AG04450 (cell line): ENCODE results near the gene PNPLA6. TPM values are rescaled to one million over a fixed set of nuclear protein-coding genes. Genes with fewer than 3 reads are reported as not detected.

Experiments used
- CTCF ChIA-PET: fragments of 300-600, 350-600 bp; formaldehyde crosslinking; extraction: SDS; loops from one replicate; lab custom pipeline; 2022; ENCODE audit warnings: antibody characterized with exemption, inconsistent platforms; lab: Charles Lee
- POLR2A ChIA-PET: fragments of 350-600 bp; formaldehyde crosslinking; extraction: SDS; loops from one replicate; lab custom pipeline; 2021; ENCODE audit warnings: antibody characterized with exemption, inconsistent platforms; lab: Yijun Ruan, JAX
- DNase-seq: peaks from one replicate; pipeline ENCODE4 v3.0.0-alpha.2; 2011; ENCODE audit warnings: low read depth, low spot score
- H3K27ac ChIP-seq: one replicate; pipeline ENCODE4 v1.5.1; 2012; ENCODE audit warnings: low read depth, low read length, control low read depth
- H3K27me3 ChIP-seq: one replicate; pipeline ENCODE4 v1.6.0; 2012; ENCODE audit warnings: low read length; ENCODE audit not compliant: control insufficient read depth, insufficient read depth
- H3K4me3 ChIP-seq: 2 replicates; pipeline ENCODE4 v1.5.1; 2011; ENCODE audit warnings: mild to moderate bottlenecking, low read depth, low read length, control low read depth
- H3K9me3 ChIP-seq: 2 replicates; pipeline ENCODE4 v1.5.1; 2012; ENCODE audit warnings: low read length; ENCODE audit not compliant: control insufficient read depth, insufficient read depth
- CTCF ChIP-seq: IDR thresholded peaks from 2 replicates; pipeline ENCODE4 v1.5.1; 2011; ENCODE audit warnings: low read depth, low read length, control low read depth, inconsistent platforms
- polyA plus RNA-seq: library from polyadenylated mRNA; depleted of rRNA; stranded (reverse); fragments of >200 nt; gene quantifications from 2 replicates; pipeline ENCODE4 v1.2.3, GENCODE V29; 2011

Gene PNPLA6
- polyA plus RNA-seq, 1 experiment: 17.0 TPM

GRCh38 chr19:7562646-7563393 lies 27.3 kb downstream of the PNPLA6 start:
- DNase-seq: no peak
- Histone ChIP-seq H3K9me3 (peaks cover 9% of the 10 kb centered on the region; the same call in 1 of the 2 replicates), H3K27ac (no peak overlapping the region), H3K27me3 (no peaks in the 10 kb centered on the region), H3K4me3 (no peak overlapping the region)
- ChIA-PET CTCF (interaction anchor here (0.6 to 1.3 kb wide), 4 partner anchors 30 to 380 kb away, joined by 3 to 7 read pairs (median 3); no protein-coding TSS in a partner anchor), POLR2A (interaction anchor here (0.7 kb wide), 1 partner anchor 46 kb away, joined by 5 read pairs; no protein-coding TSS in a partner anchor)
- no peak for TF ChIP-seq CTCF

GRCh38 chr19:7564866-7565265 lies 29.3 kb downstream of the PNPLA6 start:
- CTCF ChIA-PET: interaction anchor here (0.6 to 6.5 kb wide), 3 partner anchors 9 to 236 kb away, joined by 3 to 191 read pairs (median 80); partner anchors contain the start of gene TRAPPC5
- H3K27ac ChIP-seq: no peak overlapping the region

GRCh38 chr19:7565332-7565731 lies 29.8 kb downstream of the PNPLA6 start:
- POLR2A ChIA-PET: no interaction called here
- Histone ChIP-seq H3K27ac (no peak overlapping the region), H3K9me3 (peaks cover 2% of the 10 kb centered on the region; the same call in 1 of the 2 replicates), H3K4me3 (no peak overlapping the region), H3K27me3 (no peaks in the 10 kb centered on the region)
- no peak for DNase-seq
- CTCF ChIA-PET: interaction anchor here (0.6 to 6.5 kb wide), 3 partner anchors 9 to 235 kb away, joined by 3 to 191 read pairs (median 80); partner anchors contain the start of gene TRAPPC5
- TF ChIP-seq CTCF: no peak

More at GRCh38 chr19:7564866-7565265, 29.3 kb downstream of the PNPLA6 start:
- no peaks in the 10 kb centered on the region for H3K27me3 ChIP-seq
- peaks cover 3% of the 10 kb centered on the region; the same call in 1 of the 2 replicates for H3K9me3 ChIP-seq
- POLR2A ChIA-PET: no interaction called here
- H3K4me3 ChIP-seq: no peak overlapping the region
- TF ChIP-seq CTCF: no peak
- no peak for DNase-seq

GRCh38 chr19:7570761-7571160 lies 35.2 kb downstream of the PNPLA6 start:
- H3K27me3 ChIP-seq: no peaks in the 10 kb centered on the region
- no peak overlapping the region for H3K4me3 ChIP-seq
- H3K9me3 ChIP-seq: no peaks in the 10 kb centered on the region
- H3K27ac ChIP-seq: no peak overlapping the region
- CTCF ChIA-PET: interaction anchor here (0.7 to 6.5 kb wide), 2 partner anchors 107 to 230 kb away, joined by 5 to 191 read pairs; no protein-coding TSS in a partner anchor
- no peak for TF ChIP-seq CTCF
- DNase-seq: no peak
- POLR2A ChIA-PET: no interaction called here
